A549 (cell line): Measurements from ENCODE around the gene VWA8. TPM values are rescaled to one million over a fixed set of nuclear protein-coding genes. Genes with fewer than 3 reads are reported as not detected.

ENCODE experiments used
- ATAC-seq, 2 experiments: fragments of 200-7000 bp in 1 of 2; fragments of >200 bp in 1 of 2; cut with Nextera tagmentation in 1 of 2; cut with Tn5 transposase in 1 of 2; 3 replicates each; pipeline versions ENCODE4 v1.8.0 to v1.9.1; 2018 to 2020; ENCODE audit warnings: mild to moderate bottlenecking in 1 of 2, moderate library complexity in 1 of 2
- CTCF ChIA-PET: fragments of 300-600 bp; sonication (Branson Sonifier 250); formaldehyde crosslinking; extraction: SDS; loops from one replicate; lab custom pipeline; 2021; ENCODE audit warnings: antibody characterized with exemption, inconsistent platforms; lab: Yijun Ruan, JAX
- POLR2A ChIA-PET: fragments of 350-600 bp; formaldehyde crosslinking; extraction: SDS; loops from one replicate; lab custom pipeline; 2021; ENCODE audit warnings: antibody characterized with exemption, inconsistent platforms; lab: Yijun Ruan, JAX
- DNase-seq, 2 experiments: peaks; one replicate each; pipeline versions ENCODE4 v3.0.0 to v3.0.0-alpha.2; 2011 to 2016; ENCODE audit warnings: low read depth in 1 of 2, low spot score in 1 of 2
- FAIRE-seq: peaks from 2 replicates; lab custom pipeline; 2011; peaks lifted over from hg19 to GRCh38; lab: Jason Lieb, UNC
- H3K27ac ChIP-seq, 2 experiments: fragments of >200 bp; sonication (Bioruptor Twin); formaldehyde crosslinking; 3 replicates each; pipeline ENCODE4 v1.5.1; 2016 to 2017
- H3K4me1 ChIP-seq: fragments of >200 bp; sonication (Bioruptor Twin); formaldehyde crosslinking; 3 replicates; pipeline ENCODE4 v1.6.1; 2016
- H3K4me2 ChIP-seq: fragments of >200 bp; sonication (Bioruptor Twin); formaldehyde crosslinking; 3 replicates; pipeline ENCODE4 v1.6.1; 2016
- H3K4me3 ChIP-seq: fragments of >200 bp; sonication (Bioruptor Twin); formaldehyde crosslinking; 3 replicates; pipeline ENCODE4 v1.5.1; 2016
- H3K9me3 ChIP-seq: fragments of >200 bp; sonication (Bioruptor Twin); formaldehyde crosslinking; 3 replicates; pipeline ENCODE4 v1.6.1; 2016
- BHLHE40 ChIP-seq: IDR thresholded peaks from 2 replicates; pipeline ENCODE4 v1.6.1; 2012; ENCODE audit warnings: low read depth, low read length, inconsistent platforms
- CEBPB ChIP-seq, 2 experiments: fragments of >200 bp in 1 of 2; sonication (Bioruptor Twin) in 1 of 2; formaldehyde crosslinking in 1 of 2; IDR thresholded peaks; 2 replicates each; pipeline ENCODE4 v1.6.1; 2012 to 2016
- EHMT2 ChIP-seq: fragments of 200-600 bp; sonication (generic); IDR thresholded peaks from 2 replicates; pipeline ENCODE4 v1.6.1; 2016; ENCODE audit warnings: antibody characterized with exemption, low read depth, mild to moderate bottlenecking, moderate library complexity
- ESRRA ChIP-seq: fragments of 150-350 bp; IDR thresholded peaks from 2 replicates; pipeline ENCODE4 v1.6.1; 2014; ENCODE audit warnings: mild to moderate bottlenecking, low read length, borderline replicate concordance
- FOSL2 ChIP-seq, 2 experiments: fragments of 450-650 bp in 1 of 2; fragments of >200 bp in 1 of 2; sonication (Bioruptor Twin) in 1 of 2; formaldehyde crosslinking; IDR thresholded peaks; 2 replicates each; pipeline versions ENCODE4 v1.5.0 to v1.6.1; 2016 to 2020; ENCODE audit warnings: mild to moderate bottlenecking in 1 of 2, moderate library complexity in 1 of 2
- HOXB13 ChIP-seq: fragments of 250-450 bp; sonication (Bioruptor Pico); IDR thresholded peaks from 2 replicates; pipeline ENCODE4 v1.5.0; 2020; ENCODE audit warnings: low read depth, mild to moderate bottlenecking, moderate library complexity
- JUN ChIP-seq, 2 experiments: fragments of >200 bp; sonication (Bioruptor Twin); formaldehyde crosslinking; IDR thresholded peaks; 2 replicates in 1 of 2; 3 replicates in 1 of 2; pipeline ENCODE4 v1.6.1; 2016 to 2017
- KDM5A ChIP-seq: fragments of 200-600 bp; sonication (generic); IDR thresholded peaks from 2 replicates; pipeline ENCODE4 v1.6.1; 2016; ENCODE audit warnings: antibody characterized with exemption, mild to moderate bottlenecking
- MAFK ChIP-seq: fragments of 450-650 bp; IDR thresholded peaks from 2 replicates; pipeline ENCODE4 v1.6.1; 2014; ENCODE audit not compliant: partially characterized antibody
- MYC ChIP-seq: IDR thresholded peaks from 2 replicates; pipeline ENCODE4 v1.6.1; 2012; ENCODE audit warnings: mild to moderate bottlenecking, inconsistent platforms, low read length, improper control_type of control experiment, borderline replicate concordance
- NR3C1 ChIP-seq: fragments of >200 bp; sonication (Bioruptor Twin); formaldehyde crosslinking; IDR thresholded peaks from 3 replicates; pipeline ENCODE4 v1.6.1; 2017
- RCOR1 ChIP-seq: fragments of 150-350 bp; IDR thresholded peaks from 2 replicates; pipeline ENCODE4 v1.6.1; 2014; ENCODE audit warnings: antibody characterized with exemption, low read length, low read depth
- RFX5 ChIP-seq: fragments of 450-650 bp; IDR thresholded peaks from 2 replicates; pipeline ENCODE4 v1.7.1; 2014; ENCODE audit warnings: antibody characterized with exemption, mild to moderate bottlenecking, moderate library complexity
- RNF2 ChIP-seq: fragments of 200-600 bp; sonication (generic); IDR thresholded peaks from 2 replicates; pipeline ENCODE4 v1.6.1; 2016; ENCODE audit warnings: low read depth, mild to moderate bottlenecking, antibody characterized with exemption, moderate library complexity, borderline replicate concordance
- WGBS: methylation state at CpG from one replicate; pipeline ENCODE4 v1.1.6; 2017; ENCODE audit errors: missing lambda C conversion rate; 5-methylcytosine and 5-hydroxymethylcytosine counted together
- polyA plus RNA-seq, 4 experiments: library from polyadenylated mRNA; depleted of rRNA in 3 of 4; stranded (reverse); fragments of >200 nt; fragmentation: RNase III in 1 of 4; extraction: RNeasy Plus Mini Kit Qiagen cat#74134 plus additional on column Dnase treatment in 1 of 4; gene quantifications; 2 replicates in 3 of 4; 3 replicates in 1 of 4; pipeline ENCODE4 v1.2.3, GENCODE V29; 2011 to 2017
- TF ChIP-seq, protein P1 (sequence below): fragments of >200 bp; sonication (Bioruptor Twin); formaldehyde crosslinking; IDR thresholded peaks from 3 replicates; pipeline ENCODE4 v1.6.1; 2016
- TF ChIP-seq, protein P2 (sequence below): IDR thresholded peaks from 2 replicates; pipeline ENCODE4 v1.6.1; 2012
- TF ChIP-seq, protein P3 (sequence below): fragments of 450-650 bp; IDR thresholded peaks from 2 replicates; pipeline ENCODE4 v1.6.1; 2014; ENCODE audit warnings: antibody characterized with exemption
- TF ChIP-seq, protein P4 (sequence below): fragments of 200-600 bp; sonication (generic); IDR thresholded peaks from 2 replicates; pipeline ENCODE4 v1.6.1; 2016; ENCODE audit warnings: antibody characterized with exemption, mild to moderate bottlenecking, moderate library complexity
- TF ChIP-seq, protein P5 (sequence below): fragments of >200 bp; sonication (Bioruptor Twin); formaldehyde crosslinking; IDR thresholded peaks from 3 replicates; pipeline ENCODE4 v1.5.1; 2016

VWA8 gene
- polyA plus RNA-seq, 2 of the 4 experiments (the other 2 are of a cell fraction): 6.4 to 15.3 TPM

DNA sequence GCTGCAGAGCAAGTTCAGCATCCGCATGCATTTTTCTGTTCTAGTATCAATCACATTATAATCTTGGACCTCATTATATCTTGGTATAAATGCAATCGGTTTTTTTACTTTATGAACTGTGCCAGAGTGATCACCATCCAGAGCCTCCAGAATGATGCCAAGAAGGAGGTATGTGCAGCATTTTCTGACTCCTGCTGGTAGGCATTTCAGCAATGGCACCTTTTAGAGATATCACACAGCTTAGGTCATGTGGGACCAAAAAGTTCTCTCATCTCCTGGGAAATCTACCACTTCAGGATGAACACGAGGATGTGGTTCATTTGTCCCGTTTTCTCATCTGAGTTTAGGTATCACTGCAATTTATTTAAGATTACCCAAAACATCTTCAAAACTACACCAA is 220.4 kb downstream of the VWA8 start:
- no peak overlapping the region for H3K27ac ChIP-seq
- no peak for DNase-seq
- ChIA-PET POLR2A (no interaction called here), CTCF (no interaction called here)
- TF ChIP-seq, protein P1, sequence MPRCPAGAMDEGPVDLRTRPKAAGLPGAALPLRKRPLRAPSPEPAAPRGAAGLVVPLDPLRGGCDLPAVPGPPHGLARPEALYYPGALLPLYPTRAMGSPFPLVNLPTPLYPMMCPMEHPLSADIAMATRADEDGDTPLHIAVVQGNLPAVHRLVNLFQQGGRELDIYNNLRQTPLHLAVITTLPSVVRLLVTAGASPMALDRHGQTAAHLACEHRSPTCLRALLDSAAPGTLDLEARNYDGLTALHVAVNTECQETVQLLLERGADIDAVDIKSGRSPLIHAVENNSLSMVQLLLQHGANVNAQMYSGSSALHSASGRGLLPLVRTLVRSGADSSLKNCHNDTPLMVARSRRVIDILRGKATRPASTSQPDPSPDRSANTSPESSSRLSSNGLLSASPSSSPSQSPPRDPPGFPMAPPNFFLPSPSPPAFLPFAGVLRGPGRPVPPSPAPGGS: no peak
- TF ChIP-seq, protein P2, sequence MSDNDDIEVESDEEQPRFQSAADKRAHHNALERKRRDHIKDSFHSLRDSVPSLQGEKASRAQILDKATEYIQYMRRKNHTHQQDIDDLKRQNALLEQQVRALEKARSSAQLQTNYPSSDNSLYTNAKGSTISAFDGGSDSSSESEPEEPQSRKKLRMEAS: no peak
- no peak for TF ChIP-seq NR3C1
- TF ChIP-seq ESRRA: no peak
- TF ChIP-seq JUN (IDR thresholded peaks at IDR 0.05): no peak
- no peak for TF ChIP-seq BHLHE40
- TF ChIP-seq, protein P3, sequence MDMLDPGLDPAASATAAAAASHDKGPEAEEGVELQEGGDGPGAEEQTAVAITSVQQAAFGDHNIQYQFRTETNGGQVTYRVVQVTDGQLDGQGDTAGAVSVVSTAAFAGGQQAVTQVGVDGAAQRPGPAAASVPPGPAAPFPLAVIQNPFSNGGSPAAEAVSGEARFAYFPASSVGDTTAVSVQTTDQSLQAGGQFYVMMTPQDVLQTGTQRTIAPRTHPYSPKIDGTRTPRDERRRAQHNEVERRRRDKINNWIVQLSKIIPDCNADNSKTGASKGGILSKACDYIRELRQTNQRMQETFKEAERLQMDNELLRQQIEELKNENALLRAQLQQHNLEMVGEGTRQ: no peak
- TF ChIP-seq, protein P4, sequence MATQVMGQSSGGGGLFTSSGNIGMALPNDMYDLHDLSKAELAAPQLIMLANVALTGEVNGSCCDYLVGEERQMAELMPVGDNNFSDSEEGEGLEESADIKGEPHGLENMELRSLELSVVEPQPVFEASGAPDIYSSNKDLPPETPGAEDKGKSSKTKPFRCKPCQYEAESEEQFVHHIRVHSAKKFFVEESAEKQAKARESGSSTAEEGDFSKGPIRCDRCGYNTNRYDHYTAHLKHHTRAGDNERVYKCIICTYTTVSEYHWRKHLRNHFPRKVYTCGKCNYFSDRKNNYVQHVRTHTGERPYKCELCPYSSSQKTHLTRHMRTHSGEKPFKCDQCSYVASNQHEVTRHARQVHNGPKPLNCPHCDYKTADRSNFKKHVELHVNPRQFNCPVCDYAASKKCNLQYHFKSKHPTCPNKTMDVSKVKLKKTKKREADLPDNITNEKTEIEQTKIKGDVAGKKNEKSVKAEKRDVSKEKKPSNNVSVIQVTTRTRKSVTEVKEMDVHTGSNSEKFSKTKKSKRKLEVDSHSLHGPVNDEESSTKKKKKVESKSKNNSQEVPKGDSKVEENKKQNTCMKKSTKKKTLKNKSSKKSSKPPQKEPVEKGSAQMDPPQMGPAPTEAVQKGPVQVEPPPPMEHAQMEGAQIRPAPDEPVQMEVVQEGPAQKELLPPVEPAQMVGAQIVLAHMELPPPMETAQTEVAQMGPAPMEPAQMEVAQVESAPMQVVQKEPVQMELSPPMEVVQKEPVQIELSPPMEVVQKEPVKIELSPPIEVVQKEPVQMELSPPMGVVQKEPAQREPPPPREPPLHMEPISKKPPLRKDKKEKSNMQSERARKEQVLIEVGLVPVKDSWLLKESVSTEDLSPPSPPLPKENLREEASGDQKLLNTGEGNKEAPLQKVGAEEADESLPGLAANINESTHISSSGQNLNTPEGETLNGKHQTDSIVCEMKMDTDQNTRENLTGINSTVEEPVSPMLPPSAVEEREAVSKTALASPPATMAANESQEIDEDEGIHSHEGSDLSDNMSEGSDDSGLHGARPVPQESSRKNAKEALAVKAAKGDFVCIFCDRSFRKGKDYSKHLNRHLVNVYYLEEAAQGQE: no peak
- H3K4me3 ChIP-seq: no peak overlapping the region
- no peaks in the 10 kb centered on the region for H3K4me1 ChIP-seq
- H3K9me3 ChIP-seq: no peaks in the 10 kb centered on the region
- no peak overlapping the region for H3K4me2 ChIP-seq
- WGBS: 85% methylated on average over 4 of the region's 4 CpGs
- no peak for FAIRE-seq
- no peak for ATAC-seq

DNA sequence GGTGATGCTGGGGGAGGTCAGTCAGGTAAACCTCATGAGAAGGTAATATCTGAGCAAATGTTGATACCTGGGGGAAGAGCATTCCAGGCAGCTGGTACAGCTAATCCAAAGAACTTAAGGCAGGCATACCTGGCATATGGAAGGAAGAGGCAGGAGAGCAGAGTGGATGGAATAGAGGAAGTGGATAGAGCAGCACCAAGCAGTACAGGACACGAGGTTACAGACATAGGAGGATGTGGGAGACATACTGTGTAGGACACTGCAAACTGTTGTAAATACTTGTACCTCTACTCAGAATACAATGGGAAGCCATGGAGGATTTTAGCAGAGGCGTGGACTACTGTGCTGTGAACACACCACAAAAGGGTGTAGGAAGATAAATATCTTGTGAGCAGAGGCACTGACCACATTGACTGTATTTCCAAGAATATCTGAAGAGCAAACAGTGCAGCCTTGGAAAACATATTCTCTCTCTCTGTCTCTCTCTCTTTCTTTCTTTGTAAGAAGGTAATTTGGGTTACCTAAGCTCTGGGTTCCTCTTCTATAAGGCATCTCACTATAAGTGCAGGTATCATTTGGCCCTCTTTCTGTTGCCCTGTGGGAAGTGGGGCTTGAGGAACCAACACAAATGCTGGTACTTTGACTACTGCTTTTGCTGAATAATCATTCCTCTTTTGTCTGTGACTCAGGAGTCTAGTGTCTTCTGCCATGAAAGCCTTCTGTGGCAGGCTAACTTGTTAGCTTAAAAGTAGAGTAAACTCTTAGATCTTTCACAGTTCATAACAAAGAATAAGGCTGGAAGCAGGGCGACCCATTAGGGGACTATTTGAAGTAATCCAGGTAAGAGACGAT is 238.0 kb downstream of the VWA8 start:
- ChIA-PET POLR2A (no interaction called here), CTCF (interaction anchor here (0.9 kb wide), 1 partner anchor 12 kb away, joined by 3 read pairs; no protein-coding TSS in a partner anchor)
- H3K9me3 ChIP-seq: no peaks in the 10 kb centered on the region
- H3K4me2 ChIP-seq: no peak overlapping the region
- no peak for FAIRE-seq
- DNase-seq: no peak
- peaks cover 25% of the 10 kb centered on the region for H3K4me1 ChIP-seq
- peak overlapping the region in 1 of 2 experiments; percentile 27; a peak in 1 of 6 replicates for H3K27ac ChIP-seq
- TF ChIP-seq MAFK: peak; percentile 18
- TF ChIP-seq MYC: no peak
- TF ChIP-seq CEBPB (IDR thresholded peaks at IDR 0.05): no peak
- no peak for ATAC-seq
- 84% methylated on average over 4 of the region's 4 CpGs for WGBS
- H3K4me3 ChIP-seq: no peak overlapping the region

DNA sequence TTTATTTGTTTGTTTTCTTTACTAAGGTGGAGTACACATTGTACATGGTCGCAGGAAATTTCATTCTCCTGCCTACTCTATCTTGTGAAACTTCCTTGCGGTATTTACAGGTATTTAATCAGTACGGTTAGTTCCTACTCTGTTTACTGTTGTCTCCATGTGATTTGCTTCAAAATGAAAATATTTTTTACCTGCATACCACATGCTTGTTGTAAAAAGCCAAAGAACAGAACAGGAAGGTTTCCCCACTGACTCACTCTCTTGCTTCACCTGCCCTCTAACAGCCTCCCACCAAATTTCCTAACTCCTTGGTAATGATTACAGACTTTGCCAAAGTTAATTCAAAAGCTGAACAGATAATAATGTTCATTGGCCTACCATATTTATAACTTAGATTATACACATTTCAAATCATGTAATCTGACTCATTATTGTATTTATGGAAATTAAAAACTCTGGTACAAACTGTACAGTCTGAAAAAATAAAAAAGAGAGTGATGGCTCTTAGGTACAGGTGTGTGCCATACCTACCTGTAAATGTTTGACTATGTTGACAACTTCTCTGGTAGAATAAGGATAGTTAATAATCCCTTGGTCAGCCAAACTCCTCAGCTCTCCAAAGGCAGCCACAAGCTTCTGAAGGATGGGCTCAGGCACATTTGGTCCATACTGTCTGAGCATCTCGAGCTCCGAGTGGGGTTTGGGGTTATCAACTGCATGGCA is 239.9 kb downstream of the VWA8 start:
- ChIA-PET CTCF (no interaction called here), POLR2A (no interaction called here)
- WGBS: 60% methylated on average over 5 of the region's 5 CpGs
- ATAC-seq (no peak), FAIRE-seq (no peak), DNase-seq (no peak)
- H3K4me2 ChIP-seq: peak overlapping the region; percentile 37; the same call in 2 of the 3 replicates
- no peaks in the 10 kb centered on the region for H3K9me3 ChIP-seq
- peak overlapping the region in 1 of 2 experiments; percentile 69; a peak in 2 of 6 replicates for H3K27ac ChIP-seq
- H3K4me3 ChIP-seq: no peak overlapping the region
- H3K4me1 ChIP-seq: peaks cover 25% of the 10 kb centered on the region
- no peak for TF ChIP-seq RNF2
- TF ChIP-seq, protein P5, sequence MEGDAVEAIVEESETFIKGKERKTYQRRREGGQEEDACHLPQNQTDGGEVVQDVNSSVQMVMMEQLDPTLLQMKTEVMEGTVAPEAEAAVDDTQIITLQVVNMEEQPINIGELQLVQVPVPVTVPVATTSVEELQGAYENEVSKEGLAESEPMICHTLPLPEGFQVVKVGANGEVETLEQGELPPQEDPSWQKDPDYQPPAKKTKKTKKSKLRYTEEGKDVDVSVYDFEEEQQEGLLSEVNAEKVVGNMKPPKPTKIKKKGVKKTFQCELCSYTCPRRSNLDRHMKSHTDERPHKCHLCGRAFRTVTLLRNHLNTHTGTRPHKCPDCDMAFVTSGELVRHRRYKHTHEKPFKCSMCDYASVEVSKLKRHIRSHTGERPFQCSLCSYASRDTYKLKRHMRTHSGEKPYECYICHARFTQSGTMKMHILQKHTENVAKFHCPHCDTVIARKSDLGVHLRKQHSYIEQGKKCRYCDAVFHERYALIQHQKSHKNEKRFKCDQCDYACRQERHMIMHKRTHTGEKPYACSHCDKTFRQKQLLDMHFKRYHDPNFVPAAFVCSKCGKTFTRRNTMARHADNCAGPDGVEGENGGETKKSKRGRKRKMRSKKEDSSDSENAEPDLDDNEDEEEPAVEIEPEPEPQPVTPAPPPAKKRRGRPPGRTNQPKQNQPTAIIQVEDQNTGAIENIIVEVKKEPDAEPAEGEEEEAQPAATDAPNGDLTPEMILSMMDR: no peak
- TF ChIP-seq BHLHE40: no peak
- no peak for TF ChIP-seq EHMT2
- TF ChIP-seq KDM5A: no peak
- TF ChIP-seq CEBPB (IDR thresholded peaks at IDR 0.05): 0 out of 4 replicates have a peak, but pooled peaks of 1 of the 2 experiments have one; percentile 16
- no peak for TF ChIP-seq RCOR1
- TF ChIP-seq RFX5: no peak
- no peak for TF ChIP-seq HOXB13 (CRISPR knock-in tag)
- no peak for TF ChIP-seq FOSL2 (IDR thresholded peaks at IDR 0.05)
- peak; percentile 20; the same call in 1 of the 2 replicates for TF ChIP-seq FOSL2 (CRISPR knock-in tag; IDR thresholded peaks at IDR 0.05)
